LoVo (cell line): Measurements from ENCODE around the gene RAD17.
"Not testable (repeated sequence)": the region's sequence is repeated elsewhere in the genome, so short reads cannot be mapped to it uniquely, and the experiment has no call there.

Experiments
- DNase-seq: peaks from one replicate; pipeline ENCODE4 v3.0.0-alpha.2; 2016; ENCODE audit warnings: low spot score

Gene RAD17

DNA sequence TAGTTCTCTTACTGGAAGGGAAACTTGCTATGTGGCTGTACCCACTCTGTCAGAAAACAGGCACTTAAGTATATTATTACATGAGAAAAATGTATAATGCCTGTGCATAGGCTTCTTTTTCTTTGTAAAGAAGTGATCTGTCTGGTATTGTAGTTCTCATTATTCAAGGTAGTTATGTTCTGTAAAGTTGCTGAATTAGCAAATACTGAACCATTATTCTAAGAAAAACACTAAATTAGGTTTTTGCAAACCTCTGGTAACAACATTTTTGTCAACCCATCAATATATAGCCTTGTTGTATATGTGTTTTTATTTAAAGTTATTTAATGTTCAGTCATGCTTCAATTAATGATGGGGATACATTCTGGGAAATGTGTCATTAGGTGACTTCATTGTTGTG lies 8.8 kb downstream of the RAD17 start:
- DNase-seq = no peak

DNA sequence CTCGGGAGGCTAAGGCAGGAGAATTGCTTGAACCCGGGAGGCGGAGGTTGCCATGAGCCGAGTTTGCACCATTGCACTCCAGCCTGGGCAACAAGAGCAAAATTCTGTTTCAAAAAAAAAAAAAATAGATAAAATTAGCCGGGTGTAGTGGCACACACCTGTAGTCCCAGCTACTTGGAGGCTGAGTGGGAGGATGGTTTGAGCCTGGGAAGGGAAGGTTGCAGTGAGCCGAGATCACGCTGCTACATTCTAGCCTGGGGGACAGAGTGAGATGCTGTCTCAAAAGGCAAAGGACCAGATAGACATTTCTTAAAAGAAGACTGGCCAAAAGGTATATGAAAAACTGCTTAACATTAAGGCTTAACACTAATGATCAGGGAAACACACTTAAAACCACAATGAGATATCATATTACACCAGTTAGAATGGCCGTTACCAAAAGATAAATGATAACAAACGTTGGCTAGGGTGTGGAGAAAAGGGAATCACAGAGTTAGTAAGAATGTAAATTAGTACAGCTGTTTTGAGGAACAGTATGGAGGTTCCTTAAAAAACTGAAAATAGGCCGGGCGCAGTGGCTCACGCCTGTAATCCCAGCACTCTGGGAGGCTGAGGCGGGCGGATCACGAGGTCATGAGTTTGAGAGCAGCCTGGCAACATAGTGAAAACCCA lies 35.2 kb downstream of the RAD17 start:
- DNase-seq = no peak

DNA sequence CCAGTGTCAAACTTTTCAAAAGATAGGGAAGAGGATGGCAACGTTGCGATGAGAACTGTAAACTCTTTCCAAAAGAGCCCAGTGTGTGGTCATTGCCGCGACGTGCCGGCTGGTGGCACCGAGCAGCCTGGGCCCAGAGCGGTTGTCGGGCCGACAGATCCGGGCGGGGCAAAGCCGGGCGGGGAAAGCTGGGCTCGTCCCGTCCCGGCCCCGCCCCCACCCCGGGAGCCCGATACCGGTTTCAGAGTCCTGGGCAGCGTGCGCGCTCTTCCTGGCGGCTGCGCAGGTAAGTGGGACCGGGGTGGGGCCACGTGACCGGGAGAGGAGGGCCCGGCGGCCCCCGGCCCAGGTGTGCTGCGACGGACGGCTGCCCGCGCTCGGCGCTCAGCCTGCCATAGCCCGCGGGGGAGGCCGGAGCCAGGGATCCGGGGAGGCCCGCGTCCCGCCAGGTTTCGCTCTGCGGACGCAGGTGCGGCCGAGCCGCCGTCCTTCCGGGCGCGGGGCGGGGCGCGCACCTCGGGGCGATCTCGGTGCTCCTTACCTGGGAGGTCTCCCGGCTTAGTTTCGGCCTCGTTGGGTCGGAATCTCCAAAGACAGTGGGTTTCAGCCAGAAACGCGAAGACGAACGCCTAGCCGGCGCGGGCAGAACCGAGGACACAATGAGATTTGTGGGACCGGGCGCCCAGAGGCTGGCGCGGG lies 45.4 kb downstream of the RAD17 start, which contains the start of gene MARVELD2:
Gene MARVELD2 (plus strand): TSS at position 232 of the 699 bp plus-strand sequence. CDS start 4,270 bp downstream, outside the sequence.
- DNase-seq = peak; percentile 95

DNA sequence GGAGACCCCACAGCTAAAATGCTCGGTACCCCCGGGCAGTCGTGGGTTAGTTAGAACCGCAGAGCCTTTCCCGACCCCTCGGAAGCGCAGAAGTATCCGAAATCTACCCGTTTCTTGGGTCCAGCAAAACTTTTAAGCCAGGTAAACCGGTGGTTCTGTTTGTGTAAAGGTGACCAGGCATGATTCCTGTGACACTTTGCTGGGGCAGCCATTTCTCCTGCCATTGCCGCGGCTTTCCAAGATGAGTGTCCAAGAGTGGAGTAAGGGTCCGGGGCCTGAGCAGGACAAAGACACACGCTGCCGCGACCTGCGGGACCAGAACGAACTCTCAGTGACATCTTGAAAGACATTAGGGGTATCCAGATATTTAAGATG lies 46.0 kb downstream of the RAD17 start:
- DNase-seq = peak; percentile 42

DNA sequence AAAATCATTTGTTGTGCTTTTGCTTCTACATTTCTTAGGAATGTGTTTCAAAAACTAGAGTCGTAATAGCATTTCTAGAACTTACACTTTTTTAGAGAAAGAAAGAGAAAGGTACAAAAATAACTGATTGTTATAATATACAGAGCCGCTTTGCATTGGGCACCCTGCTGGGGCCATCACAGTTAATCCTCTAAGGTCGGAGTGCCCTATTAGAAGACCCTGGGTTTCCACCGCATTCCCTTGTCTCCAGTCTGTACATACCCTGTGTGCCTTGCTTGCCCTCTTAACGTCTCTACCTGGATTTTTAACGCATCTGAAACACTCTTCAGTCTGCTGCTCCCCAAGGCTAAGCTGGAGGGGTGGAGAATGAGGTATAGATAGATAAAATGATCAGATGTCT lies 46.6 kb downstream of the RAD17 start:
- no peak for DNase-seq

DNA sequence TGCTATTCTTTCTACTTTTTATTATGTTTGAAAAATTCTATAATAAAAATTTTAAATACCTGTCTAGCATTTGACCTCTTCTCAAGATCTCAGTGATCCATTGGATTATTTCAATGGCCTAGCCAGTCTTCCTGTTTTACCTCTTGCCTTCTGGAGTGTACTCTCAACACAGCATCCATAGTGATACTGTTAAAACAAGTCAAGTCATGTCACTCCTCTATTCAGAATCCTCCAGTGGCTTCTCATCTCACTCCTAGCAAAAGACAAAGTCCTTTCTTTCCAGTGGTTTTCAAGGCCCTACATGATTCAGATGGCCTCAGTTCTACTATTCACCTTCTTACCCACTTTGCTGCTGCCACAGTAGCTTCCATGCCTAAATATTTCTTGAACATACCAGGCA lies 47.1 kb downstream of the RAD17 start:
- DNase-seq = no peak

DNA sequence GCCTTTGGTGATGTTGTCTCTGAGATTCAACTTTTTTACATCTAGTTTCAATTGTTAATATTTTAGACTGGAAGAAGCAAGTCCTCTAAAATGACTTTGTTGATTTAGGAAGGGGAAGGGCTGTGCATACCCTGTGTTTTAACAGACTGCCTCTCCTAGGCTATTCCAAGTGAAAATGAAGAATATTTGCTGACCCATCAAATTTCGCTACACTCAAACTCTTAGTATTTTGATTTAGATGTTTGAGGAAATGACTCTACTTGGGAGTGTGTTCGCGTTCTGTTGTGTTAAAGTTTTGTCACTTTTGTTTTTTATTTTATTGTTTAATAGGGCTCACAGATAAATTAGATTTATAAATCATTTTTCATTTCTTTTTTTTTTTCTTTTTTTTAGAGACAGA lies 48.9 kb downstream of the RAD17 start:
- DNase-seq = no peak

DNA sequence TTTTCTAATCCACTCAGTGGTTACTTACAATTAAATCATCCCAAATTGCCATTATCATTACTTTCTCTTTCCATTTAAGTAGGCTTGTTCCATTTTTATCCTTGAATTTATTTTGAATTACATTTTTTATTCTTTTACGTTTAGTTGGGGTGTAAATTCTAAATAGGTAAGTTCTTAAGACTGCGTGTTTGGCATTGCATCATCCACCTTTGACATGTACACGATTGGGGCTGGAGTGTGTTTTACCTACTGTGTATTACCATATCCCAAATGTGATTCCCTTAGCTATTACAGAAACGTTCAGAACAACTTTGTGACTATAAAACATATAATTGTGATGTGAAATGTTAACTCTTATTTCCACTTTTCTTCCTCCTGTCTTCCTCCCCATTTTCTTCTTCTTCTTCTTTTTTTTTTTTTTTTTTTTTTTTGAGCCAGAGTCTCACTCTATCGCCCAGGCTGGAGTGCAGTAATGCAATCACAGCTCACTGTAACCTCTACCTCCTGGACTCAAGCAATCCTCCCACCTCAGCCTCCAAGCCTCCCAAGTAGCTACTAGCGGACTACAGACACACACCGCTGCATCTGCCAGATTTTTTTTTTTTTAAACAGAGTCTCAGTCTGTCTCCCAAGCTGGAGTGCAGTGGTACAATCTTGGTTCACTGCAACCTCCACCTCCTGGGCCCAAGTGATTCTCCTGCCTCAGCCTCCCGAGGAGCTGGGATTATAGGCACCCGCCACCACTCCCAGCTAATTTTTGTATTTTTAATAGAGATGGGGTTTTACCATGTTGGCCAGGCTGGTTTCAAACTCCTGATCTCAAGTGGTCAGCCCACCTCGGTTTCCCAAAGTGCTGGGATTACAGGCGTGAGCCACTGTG lies 62.0 kb downstream of the RAD17 start:
- no peak for DNase-seq

DNA sequence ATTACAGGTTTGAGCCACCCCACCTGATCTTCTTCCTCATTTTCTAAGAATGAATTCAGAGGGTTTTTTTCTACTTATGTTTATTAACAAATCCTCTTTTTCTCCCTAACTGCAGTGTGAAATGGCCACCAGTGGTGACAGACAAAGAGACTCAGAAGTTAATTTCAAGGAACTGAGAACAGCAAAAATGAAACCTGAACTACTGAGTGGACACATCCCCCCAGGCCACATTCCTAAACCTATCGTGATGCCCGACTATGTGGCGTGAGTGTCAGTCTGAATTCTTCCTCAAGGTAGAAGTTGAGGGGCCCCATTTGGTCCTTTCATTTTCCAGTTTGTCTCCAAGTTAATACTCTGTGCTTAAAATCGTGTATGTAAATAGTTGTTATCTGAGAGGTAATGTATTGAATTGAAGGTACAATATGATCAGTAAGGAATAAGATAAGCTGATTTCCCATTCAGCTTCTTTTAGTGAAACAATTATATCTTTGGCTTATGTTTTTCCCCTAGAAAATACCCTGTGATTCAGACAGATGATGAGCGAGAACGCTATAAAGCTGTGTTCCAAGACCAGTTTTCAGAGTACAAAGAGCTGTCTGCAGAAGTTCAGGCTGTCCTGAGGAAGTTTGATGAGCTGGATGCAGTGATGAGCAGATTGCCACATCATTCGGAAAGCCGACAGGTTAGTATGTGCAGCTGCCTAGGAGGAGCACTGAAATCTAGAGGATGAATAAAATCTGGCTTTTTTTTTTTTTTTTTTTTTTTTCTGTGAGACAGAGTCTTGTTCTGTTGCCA lies 63.0 kb downstream of the RAD17 start:
- DNase-seq = no peak

DNA sequence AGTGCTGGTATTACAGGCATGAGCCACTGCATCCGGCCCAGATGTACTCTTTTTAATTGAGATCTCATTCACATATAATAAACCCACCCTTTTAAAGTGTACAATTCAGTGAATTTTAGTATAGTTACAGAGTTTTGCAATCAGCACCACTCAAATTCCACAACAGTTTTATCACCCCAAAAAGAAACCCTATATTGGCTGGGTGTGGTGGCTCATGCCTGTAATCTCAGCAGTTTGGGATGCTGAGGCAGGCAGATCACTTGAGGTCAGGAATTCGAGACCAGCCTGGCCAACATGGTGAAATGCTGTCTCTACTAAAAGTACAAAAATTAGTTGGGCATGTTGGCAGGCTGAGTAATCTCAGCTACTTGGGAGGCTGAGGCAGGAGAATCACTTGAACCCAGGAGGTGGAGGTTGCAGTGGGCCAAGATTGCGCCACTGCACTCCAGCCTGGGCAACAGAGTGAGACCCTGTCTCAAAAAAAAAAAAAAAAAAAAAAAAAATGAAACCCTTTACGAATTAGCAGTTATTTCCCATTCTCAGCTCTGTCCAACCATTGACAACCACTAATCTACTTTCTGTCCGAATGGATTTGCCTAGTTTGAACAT lies 65.8 kb downstream of the RAD17 start:
- not testable (repeated sequence) for DNase-seq

DNA sequence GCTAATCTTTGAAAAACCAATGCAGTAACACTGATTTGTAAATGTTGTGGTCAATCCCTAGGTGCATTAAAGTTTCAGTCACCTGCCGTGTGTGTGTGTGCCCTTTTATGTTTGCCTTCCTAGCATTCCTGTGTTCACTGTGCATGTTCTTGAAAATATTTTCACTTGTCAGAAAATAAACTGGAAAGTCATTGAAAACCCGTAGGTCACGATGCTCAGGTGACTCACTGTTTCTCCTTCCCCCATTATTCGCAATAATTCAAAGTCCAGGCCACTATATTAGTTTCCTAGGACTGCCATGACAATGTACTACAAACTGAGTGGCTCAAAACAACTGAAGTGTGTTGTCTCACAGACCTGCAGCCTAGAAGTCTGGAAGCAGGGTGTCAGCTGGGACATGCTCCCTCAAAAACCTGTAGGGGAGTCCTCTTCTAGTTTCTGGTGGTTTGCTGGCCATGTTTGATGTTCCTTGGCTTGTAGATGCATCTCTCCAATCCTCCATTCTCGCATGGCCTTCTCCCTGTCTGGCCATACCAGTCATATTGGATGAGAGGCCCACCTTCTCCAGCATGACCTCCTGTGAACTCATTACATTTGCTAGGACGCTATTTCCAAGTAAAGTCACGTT lies 74.6 kb downstream of the RAD17 start:
- no peak for DNase-seq

DNA sequence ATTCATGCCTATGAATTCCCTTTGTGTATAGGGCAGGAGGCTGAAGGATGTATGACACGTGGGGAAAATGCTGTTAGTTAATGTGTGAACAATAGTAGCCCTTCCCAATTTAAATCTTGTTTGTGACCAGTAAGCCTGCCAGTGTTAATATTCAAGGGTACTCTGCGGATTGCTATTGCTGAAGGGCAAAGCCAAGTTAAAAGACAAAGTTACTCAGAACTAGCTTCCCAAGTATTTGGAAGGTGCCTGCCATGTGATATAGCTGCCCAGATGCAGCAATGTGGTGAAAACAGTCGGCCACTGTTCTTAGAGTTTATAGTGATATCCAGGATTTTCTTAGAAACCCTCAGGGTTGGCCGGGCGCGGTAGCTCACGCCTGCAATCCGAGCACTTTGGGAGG lies 79.9 kb downstream of the RAD17 start:
- DNase-seq = no peak

DNA sequence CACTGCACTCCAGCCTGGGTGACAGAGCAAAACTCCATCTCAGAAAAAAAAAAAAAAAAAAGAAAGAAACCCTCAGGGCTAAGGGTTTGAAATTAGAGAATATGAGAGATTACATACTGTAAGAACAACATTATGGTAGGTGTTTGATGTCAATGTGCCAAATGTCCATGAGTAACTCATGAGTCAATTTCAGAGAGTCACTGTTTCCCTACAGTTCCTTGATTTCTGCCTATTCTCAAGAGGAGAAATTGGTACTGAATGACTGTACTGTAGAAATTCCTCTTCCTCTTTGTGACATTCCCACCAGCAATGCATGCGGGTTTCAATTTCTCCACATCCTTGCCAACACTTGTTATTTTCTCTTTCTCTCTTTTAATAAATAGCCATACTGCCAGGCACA lies 80.5 kb downstream of the RAD17 start:
- peak; percentile 64 for DNase-seq

DNA sequence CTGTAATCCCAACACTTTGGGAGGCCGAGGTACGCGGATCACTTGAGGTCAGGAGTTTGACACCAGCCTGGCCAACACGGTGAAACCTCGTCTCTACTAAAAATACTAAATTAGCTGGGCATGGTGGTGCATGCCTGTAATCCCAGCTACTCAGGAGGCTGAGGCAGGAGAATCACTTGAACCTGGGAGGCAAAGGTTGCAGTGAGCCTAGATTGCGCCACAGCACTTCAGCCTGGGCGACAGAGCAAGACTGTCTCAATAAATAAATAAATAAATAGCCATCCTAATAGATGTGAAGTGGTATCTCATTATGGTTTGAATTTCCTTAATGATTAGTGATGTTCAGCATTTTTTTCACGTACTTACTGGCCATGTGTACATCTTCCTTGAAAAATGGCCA lies 80.9 kb downstream of the RAD17 start:
- not testable (repeated sequence) for DNase-seq

DNA sequence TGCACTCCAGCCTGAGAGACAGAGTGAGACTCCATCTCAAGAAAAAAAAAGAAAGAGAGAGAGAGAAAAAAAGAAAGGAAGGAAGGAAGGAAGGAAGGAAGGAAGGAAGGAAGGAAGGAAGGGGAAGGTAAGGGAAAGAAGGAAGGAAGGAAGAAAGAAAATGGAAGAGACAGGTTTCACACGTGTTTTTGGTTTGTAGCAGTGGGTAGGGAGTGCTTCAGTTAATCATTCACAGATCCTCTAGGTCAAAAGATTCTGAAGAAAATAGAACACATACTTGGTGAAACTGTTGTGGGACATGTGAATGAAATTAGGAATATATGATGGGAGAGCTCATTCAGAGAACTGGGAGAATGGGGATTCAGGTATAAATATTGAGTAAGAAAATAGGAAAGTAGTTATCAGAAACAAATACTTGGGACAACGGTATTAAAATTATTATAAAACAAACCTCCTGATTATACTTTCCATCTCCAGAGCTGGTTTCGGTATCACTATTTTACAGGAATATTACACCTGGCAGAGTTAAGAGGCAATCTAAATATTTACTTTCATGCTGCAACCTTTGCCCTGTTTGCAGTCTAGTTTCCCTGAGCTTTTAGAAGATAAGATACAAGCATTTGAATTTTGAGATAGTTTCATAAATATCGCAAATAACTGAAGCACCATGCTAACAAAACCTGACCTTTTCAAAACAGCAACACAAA lies 82.5 kb downstream of the RAD17 start:
- DNase-seq = peak; percentile 68

DNA sequence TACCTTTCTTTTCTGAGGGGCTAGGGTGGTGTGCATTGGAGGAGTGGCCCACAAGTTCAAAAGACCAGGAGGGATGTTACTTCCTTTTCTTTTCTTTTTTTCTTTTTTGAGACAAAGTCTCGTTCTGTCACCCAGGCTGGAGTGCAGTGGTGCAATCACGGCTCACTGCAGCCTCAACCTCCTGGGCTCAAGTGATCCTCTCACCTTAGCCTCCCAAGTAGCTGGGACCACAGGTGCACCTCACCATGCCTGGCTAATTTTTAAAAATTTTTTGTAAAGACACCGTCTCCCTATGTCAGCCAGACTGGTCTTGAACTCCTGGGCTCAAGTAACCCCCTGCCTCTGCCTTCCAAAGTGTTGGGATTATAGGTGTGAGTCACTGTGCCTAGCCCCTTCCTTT lies 83.9 kb downstream of the RAD17 start:
- DNase-seq = peak; percentile 36

DNA sequence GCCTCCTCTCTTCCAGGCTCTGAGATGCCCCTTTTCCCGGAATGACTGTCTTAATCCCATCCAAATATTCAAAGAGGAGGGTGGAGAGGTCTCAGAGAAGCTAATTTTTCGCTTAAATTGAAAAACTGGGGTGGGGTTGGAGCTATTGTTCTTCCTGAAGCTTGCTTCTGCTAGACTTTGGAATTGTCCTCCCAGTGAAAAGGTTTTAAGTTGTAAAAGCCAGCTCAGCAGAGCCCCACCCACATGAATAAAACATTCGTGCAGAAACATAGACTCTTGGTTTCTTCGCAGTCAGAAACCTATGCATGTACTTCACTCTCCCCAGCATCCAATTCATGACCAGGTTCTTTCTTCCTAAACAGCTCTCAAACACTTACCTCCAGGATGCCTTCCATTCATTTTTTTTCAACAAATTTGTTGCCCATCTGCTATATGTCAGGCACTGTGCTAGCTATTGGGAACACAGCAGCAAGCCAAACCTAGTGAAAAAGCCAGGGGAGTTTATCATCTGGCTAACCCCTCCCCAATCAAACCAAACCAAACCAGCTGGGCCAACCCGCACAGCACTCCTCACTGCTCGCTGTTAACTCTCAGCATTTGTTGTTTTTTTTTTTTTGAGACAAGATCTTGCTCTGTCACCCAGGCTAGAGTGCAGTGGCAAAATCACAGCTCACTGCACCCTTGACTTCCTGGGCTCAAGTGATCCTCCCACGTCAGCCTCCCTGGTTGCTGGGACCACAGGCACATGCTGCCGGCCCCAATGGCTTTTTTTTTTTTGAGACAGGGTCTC lies 85.0 kb downstream of the RAD17 start:
- peak; percentile 44 for DNase-seq

DNA sequence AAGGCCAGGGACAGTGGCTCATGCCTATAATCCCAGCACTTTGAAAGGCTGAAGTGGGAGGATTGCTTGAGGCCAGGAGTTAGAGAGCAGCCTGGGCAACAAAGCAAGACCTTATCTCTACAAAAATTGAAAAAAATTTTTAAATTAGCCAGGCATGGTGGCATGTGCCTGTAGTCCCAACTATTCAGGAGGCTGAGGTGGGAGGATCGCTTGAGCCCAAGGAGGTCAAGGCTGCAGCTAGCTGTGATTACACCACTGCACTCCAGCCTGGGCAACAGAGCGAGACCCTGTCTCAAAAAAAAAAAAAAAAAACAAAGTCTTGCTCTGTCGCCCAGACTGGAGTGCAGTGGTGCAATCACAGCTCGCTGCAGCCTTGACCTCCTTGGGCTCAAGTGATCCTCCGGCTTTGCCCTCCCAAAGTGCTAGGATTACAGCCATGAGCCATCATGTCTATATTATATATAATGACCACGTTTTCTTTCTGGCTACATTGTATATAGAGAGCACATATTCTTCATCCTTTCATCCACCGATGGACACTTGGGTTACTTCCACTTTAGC lies 85.9 kb downstream of the RAD17 start:
- DNase-seq = not testable (repeated sequence)

DNA sequence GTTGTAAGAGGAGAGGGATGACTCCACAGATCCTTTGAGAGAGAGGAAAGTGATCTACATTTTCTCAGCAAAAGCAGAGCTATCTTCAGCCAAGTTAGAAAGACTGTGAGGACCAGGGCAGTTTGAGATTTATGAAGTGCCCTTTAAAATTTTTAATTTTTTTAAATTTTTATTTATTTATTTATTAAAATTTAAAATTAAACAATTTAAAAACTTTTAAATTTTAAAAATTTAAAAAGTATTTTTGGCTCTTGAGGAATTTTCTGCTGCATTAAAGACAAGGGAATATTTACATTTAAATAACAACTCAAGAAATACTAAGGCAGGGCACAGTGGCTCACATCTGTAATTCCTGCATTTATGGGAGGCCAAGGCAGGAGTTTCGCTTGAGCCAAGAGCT lies 92.6 kb downstream of the RAD17 start:
- no peak for DNase-seq
